Erythroblast (primary cell): ENCODE results near the gene SLC1A7.

Experiments
- GATA1 ChIP-seq: IDR thresholded peaks from 2 replicates; pipeline ENCODE4 v1.6.1; 2011; ENCODE audit warnings: low read depth, mild to moderate bottlenecking, control low read depth, low read length, moderate library complexity
- POLR2A ChIP-seq: IDR thresholded peaks from 2 replicates; pipeline ENCODE4 v1.6.1; 2011; ENCODE audit warnings: mild to moderate bottlenecking, low read length

GRCh38 chr1:53128401-53128800, 14.0 kb downstream of the SLC1A7 start:
- no peak for TF ChIP-seq POLR2A
- no peak for TF ChIP-seq GATA1
